MM.1S (cell line): ENCODE results near the gene PCDH18.

Source experiments
- EZH2 ChIP-seq: fragments of 300-600 bp; sonication (generic); optimal IDR thresholded peaks from 2 replicates; pipeline ENCODE3; 2017; ENCODE audit warnings: low read depth, mild to moderate bottlenecking, antibody characterized with exemption, low read length, mixed read lengths
- TF ChIP-seq, protein P1 (sequence below): fragments of 300-600 bp; sonication (generic); IDR thresholded peaks from 2 replicates; pipeline ENCODE4 v1.5.1; 2016; ENCODE audit warnings: antibody characterized with exemption, low read length, mixed read lengths

- TF ChIP-seq, protein P1, sequence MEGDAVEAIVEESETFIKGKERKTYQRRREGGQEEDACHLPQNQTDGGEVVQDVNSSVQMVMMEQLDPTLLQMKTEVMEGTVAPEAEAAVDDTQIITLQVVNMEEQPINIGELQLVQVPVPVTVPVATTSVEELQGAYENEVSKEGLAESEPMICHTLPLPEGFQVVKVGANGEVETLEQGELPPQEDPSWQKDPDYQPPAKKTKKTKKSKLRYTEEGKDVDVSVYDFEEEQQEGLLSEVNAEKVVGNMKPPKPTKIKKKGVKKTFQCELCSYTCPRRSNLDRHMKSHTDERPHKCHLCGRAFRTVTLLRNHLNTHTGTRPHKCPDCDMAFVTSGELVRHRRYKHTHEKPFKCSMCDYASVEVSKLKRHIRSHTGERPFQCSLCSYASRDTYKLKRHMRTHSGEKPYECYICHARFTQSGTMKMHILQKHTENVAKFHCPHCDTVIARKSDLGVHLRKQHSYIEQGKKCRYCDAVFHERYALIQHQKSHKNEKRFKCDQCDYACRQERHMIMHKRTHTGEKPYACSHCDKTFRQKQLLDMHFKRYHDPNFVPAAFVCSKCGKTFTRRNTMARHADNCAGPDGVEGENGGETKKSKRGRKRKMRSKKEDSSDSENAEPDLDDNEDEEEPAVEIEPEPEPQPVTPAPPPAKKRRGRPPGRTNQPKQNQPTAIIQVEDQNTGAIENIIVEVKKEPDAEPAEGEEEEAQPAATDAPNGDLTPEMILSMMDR: no peak
- no peak for TF ChIP-seq EZH2
Observed at GRCh38 chr4:137521053-137521452, 11.2 kb downstream of the PCDH18 start.
